KMS-11 (cell line): ENCODE measurements around the gene RFC4.

Source experiments
- H2AFZ ChIP-seq: fragments of 200-600 bp; sonication (generic); 2 replicates; pipeline ENCODE4 v1.6.1; 2016; ENCODE audit warnings: antibody characterized with exemption, mixed run types, low read depth
- H3K27ac ChIP-seq: fragments of 200-600 bp; sonication (generic); 2 replicates; pipeline ENCODE4 v1.6.1; 2016; ENCODE audit warnings: mild to moderate bottlenecking, mixed run types
- H3K27me3 ChIP-seq: fragments of 200-600 bp; sonication (generic); 2 replicates; pipeline ENCODE4 v1.6.1; 2017; ENCODE audit warnings: mild to moderate bottlenecking, low read depth, mixed run types, moderate library complexity; ENCODE audit not compliant: insufficient read depth
- H3K36me3 ChIP-seq: fragments of 200-600 bp; sonication (generic); 2 replicates; pipeline ENCODE4 v1.6.1; 2017; ENCODE audit warnings: mild to moderate bottlenecking, mixed run types; ENCODE audit not compliant: insufficient read depth
- H3K4me1 ChIP-seq: fragments of 200-600 bp; sonication (generic); 2 replicates; pipeline ENCODE4 v1.6.1; 2016; ENCODE audit warnings: mild to moderate bottlenecking, low read depth, mixed run types; ENCODE audit not compliant: poor library complexity, severe bottlenecking
- H3K4me2 ChIP-seq: fragments of 200-600 bp; sonication (generic); 2 replicates; pipeline ENCODE4 v1.7.0; 2016; ENCODE audit warnings: mild to moderate bottlenecking, mixed run types
- H3K4me3 ChIP-seq: fragments of 200-600 bp; sonication (generic); IDR thresholded peaks from 2 replicates; pipeline ENCODE4 v1.6.1; 2017; ENCODE audit warnings: low read depth, low read length, mixed read lengths; ENCODE audit not compliant: insufficient read depth
- H3K79me2 ChIP-seq: fragments of 200-600 bp; sonication (generic); 2 replicates; pipeline ENCODE4 v1.6.1; 2016; ENCODE audit warnings: low read depth, mixed run types; ENCODE audit not compliant: insufficient read depth
- H3K9ac ChIP-seq: fragments of 200-600 bp; sonication (generic); 2 replicates; pipeline ENCODE4 v1.6.1; 2016; ENCODE audit warnings: mild to moderate bottlenecking, mixed run types
- H4K20me1 ChIP-seq: fragments of 200-600 bp; sonication (generic); 2 replicates; pipeline ENCODE4 v1.6.1; 2016; ENCODE audit warnings: mild to moderate bottlenecking, mixed run types; ENCODE audit not compliant: insufficient read depth
- CTCF ChIP-seq: fragments of 200-600 bp; sonication (generic); conservative IDR thresholded peaks from 2 replicates; pipeline ENCODE4 v1.6.1; 2017; ENCODE audit warnings: low read depth, mild to moderate bottlenecking, antibody characterized with exemption, low read length, moderate library complexity, mixed read lengths

RFC4 gene

DNA sequence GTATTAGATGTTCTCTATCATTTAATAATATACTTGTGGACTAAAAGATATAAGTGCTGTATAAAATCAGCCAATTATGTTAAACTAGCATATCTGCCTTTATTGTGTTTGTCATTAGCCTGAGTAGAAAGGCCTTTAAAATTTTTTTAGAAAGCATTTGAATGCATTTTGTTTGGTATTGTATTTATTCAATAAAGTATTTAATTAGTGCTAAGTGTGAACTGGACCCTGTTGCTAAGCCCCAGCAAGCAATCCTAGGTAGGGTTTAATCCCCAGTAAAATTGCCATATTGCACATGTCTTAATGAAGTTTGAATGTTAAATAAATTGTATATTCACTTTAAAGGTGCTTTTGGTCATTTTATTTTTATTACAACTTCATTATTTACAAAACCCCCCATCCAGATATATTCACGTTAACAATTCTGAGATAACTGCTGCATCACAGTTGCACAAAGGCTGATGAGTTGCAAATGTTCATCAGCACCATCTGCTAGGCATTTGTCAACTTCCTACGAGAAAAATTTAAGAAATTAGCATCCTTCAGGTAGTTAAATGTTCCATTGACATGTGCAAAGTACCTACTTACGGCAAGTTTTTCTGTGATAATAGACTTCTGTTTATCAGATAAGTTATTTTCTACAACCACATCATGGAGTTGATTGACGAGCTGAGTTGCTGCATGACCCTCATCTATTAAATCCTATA, 16.6 kb downstream of the RFC4 start:
- Histone ChIP-seq H3K4me1 (peaks cover 27% of the 10 kb centered on the region), H4K20me1 (peaks cover 64% of the 10 kb centered on the region), H3K27me3 (no peaks in the 10 kb centered on the region), H3K9ac (no peak overlapping the region), H3K27ac (peak overlapping the region; percentile 95; the same call in 1 of the 2 replicates), H3K79me2 (peaks cover 45% of the 10 kb centered on the region), H2AFZ (no peak overlapping the region), H3K4me3 (no peak overlapping the region), H3K4me2 (no peak overlapping the region), H3K36me3 (peaks cover 59% of the 10 kb centered on the region)
- TF ChIP-seq CTCF = no peak

GRCh38 chr3:186788482-186789370, 17.6 kb downstream of the RFC4 start:
- no peak overlapping the region; the same call in 1 of the 2 replicates for H3K9ac ChIP-seq
- H4K20me1 ChIP-seq = peaks cover 71% of the 10 kb centered on the region
- TF ChIP-seq CTCF = no peak
- peaks cover 61% of the 10 kb centered on the region for H3K36me3 ChIP-seq
- no peak overlapping the region; the same call in 1 of the 2 replicates for H3K4me2 ChIP-seq
- H3K4me3 ChIP-seq = no peak overlapping the region
- peak overlapping the region; percentile 95; the same call in 1 of the 2 replicates for H3K27ac ChIP-seq
- H3K4me1 ChIP-seq = peaks cover 27% of the 10 kb centered on the region
- no peaks in the 10 kb centered on the region for H3K27me3 ChIP-seq
- H2AFZ ChIP-seq = no peak overlapping the region
- H3K79me2 ChIP-seq = peaks cover 55% of the 10 kb centered on the region

- Histone ChIP-seq H3K27ac (peak overlapping the region; percentile 95; the same call in 1 of the 2 replicates), H4K20me1 (peaks cover 71% of the 10 kb centered on the region), H3K4me3 (no peak overlapping the region)
These were observed 18.4 kb downstream of the RFC4 start for GRCh38 chr3:186787642-186788481.

More at GRCh38 chr3:186787642-186788481, 18.4 kb downstream of the RFC4 start:
- peaks cover 27% of the 10 kb centered on the region for H3K4me1 ChIP-seq
- H3K27me3 ChIP-seq = no peaks in the 10 kb centered on the region
- H3K79me2 ChIP-seq = peaks cover 60% of the 10 kb centered on the region
- peak overlapping the region; percentile 98; the same call in 1 of the 2 replicates for H3K9ac ChIP-seq
- no peak overlapping the region for H2AFZ ChIP-seq
- H3K4me2 ChIP-seq = peak overlapping the region; percentile 80
- peaks cover 61% of the 10 kb centered on the region for H3K36me3 ChIP-seq
- no peak for TF ChIP-seq CTCF
